SU-DHL-6 (cell line): ENCODE measurements around the gene HIPK2.

Experiments used
- CTCF ChIP-seq: fragments of 200-600 bp; sonication (generic); IDR thresholded peaks from one replicate; pipeline ENCODE4 v1.5.1; 2017; ENCODE audit warnings: antibody characterized with exemption, mild to moderate bottlenecking, low read length, moderate library complexity; ENCODE audit not compliant: insufficient read depth, poor library complexity, severe bottlenecking
- EZH2phosphoT487 ChIP-seq: fragments of 200-600 bp; sonication (generic), shearing (Covaris generic); conservative IDR thresholded peaks from 2 replicates; pipeline ENCODE4 v1.6.1; 2018; ENCODE audit warnings: mild to moderate bottlenecking, antibody characterized with exemption, low read length, moderate library complexity, mixed read lengths

- TF ChIP-seq CTCF (no peak), EZH2phosphoT487 (no peak)
Measured at GRCh38 chr7:139817249-139817648, 39.5 kb upstream of the HIPK2 start.
